ENCODE data around the gene SEMA5A. TPM values are rescaled to one million over a fixed set of nuclear protein-coding genes. Genes with fewer than 3 reads are reported as not detected.

SEMA5A gene
- total and polyA plus RNA-seq, 7 donors: 0.24 to 3.9 (median 0.66) TPM

- H3K36me3 ChIP-seq (ENCODE audit: insufficient read depth in 1 of 2, low read depth in 1 of 2): no peaks in the 10 kb centered on the region
- DNase-seq (no peak), ATAC-seq (peak in 1 of 4 donors; percentile 40)
- intact Hi-C loops (cut with DNase I): no loop called here
- 47 to 62% (median 53%) methylated on average over 5 of the region's 5 CpGs for WGBS, 3 donors
- no peaks in the 10 kb centered on the region for H3K9me3 ChIP-seq
- no peaks in the 10 kb centered on the region for H3K4me1 ChIP-seq
- no peak overlapping the region for H3K27ac ChIP-seq
- H3K27me3 ChIP-seq (ENCODE audit: insufficient read depth in 3 of 3, low read length in 2 of 3): no peaks in the 10 kb centered on the region
- H3K4me3 ChIP-seq: no peak overlapping the region
- TF ChIP-seq CTCF (IDR thresholded peaks at IDR 0.05): no peak
Measured at GRCh38 chr5:9059920-9060691, 485.8 kb downstream of the SEMA5A start.

- no peaks in the 10 kb centered on the region for H3K9me3 ChIP-seq
- 66 to 80% (median 68%) methylated on average over 1 of the region's 1 CpG for WGBS, 3 donors
- no peak for ATAC-seq
- intact Hi-C loops (cut with DNase I): no loop called here
- TF ChIP-seq CTCF (IDR thresholded peaks at IDR 0.05): no peak
- DNase-seq: no peak
- no peak overlapping the region for H3K4me3 ChIP-seq
- no peaks in the 10 kb centered on the region for H3K4me1 ChIP-seq
- H3K27me3 ChIP-seq (ENCODE audit: insufficient read depth in 3 of 3, low read length in 2 of 3): no peaks in the 10 kb centered on the region
- no peaks in the 10 kb centered on the region for H3K36me3 ChIP-seq (ENCODE audit: insufficient read depth in 1 of 2, low read depth in 1 of 2)
- H3K27ac ChIP-seq: no peak overlapping the region
Measured at GRCh38 chr5:9058666-9059065, 487.2 kb downstream of the SEMA5A start.

GRCh38 chr5:9058161-9058560 is 487.7 kb downstream of the SEMA5A start:
- ATAC-seq: no peak
- DNase-seq: no peak
- intact Hi-C loops (cut with DNase I): no loop called here
- H3K27ac ChIP-seq: no peak overlapping the region
- no peaks in the 10 kb centered on the region for H3K36me3 ChIP-seq (ENCODE audit: insufficient read depth in 1 of 2, low read depth in 1 of 2)
- H3K4me3 ChIP-seq: no peak overlapping the region
- H3K27me3 ChIP-seq (ENCODE audit: insufficient read depth in 3 of 3, low read length in 2 of 3): no peaks in the 10 kb centered on the region
- no peak for TF ChIP-seq CTCF (IDR thresholded peaks at IDR 0.05)
- H3K9me3 ChIP-seq: no peaks in the 10 kb centered on the region
- no peaks in the 10 kb centered on the region for H3K4me1 ChIP-seq

- intact Hi-C loops (cut with DNase I): no loop called here
- 49 to 59% (median 56%) methylated on average over 3 of the region's 3 CpGs for WGBS, 3 donors
- TF ChIP-seq CTCF (IDR thresholded peaks at IDR 0.05): no peak
- no peak overlapping the region for H3K27ac ChIP-seq
- DNase-seq: no peak
- no peak overlapping the region for H3K4me3 ChIP-seq
- ATAC-seq: no peak
- no peaks in the 10 kb centered on the region for H3K9me3 ChIP-seq
- H3K4me1 ChIP-seq: no peaks in the 10 kb centered on the region
- H3K27me3 ChIP-seq (ENCODE audit: insufficient read depth in 3 of 3, low read length in 2 of 3): no peaks in the 10 kb centered on the region
- no peaks in the 10 kb centered on the region for H3K36me3 ChIP-seq (ENCODE audit: insufficient read depth in 1 of 2, low read depth in 1 of 2)
Measured at GRCh38 chr5:9057406-9058000, 488.4 kb downstream of the SEMA5A start.
